CD14-positive monocyte (primary cell): ENCODE data around the gene TADA3. TPM values are rescaled to one million over a fixed set of nuclear protein-coding genes. Genes with fewer than 3 reads are reported as not detected.

Source experiments
- DNase-seq, 3 donors: peaks; one replicate each; pipeline ENCODE4 v3.0.0-alpha.2; 2011 to 2022
- H2AFZ ChIP-seq: 2 replicates; pipeline ENCODE4 v1.6.0; 2012; ENCODE audit warnings: mild to moderate bottlenecking, low read depth, low read length, inconsistent platforms; ENCODE audit not compliant: insufficient read depth, poor library complexity, severe bottlenecking
- H3K27ac ChIP-seq, 2 donors: 1 replicate in 1 of 2; 2 replicates in 1 of 2; pipeline ENCODE4 v1.5.1; 2012 to 2013; ENCODE audit warnings: low read length in 2 of 2, control low read depth in 1 of 2, inconsistent platforms in 1 of 2, low read depth in 1 of 2, mild to moderate bottlenecking in 1 of 2
- H3K27me3 ChIP-seq, 2 donors: one replicate each; pipeline versions ENCODE4 v1.6.0 to v1.6.1; 2011 to 2013; ENCODE audit warnings: low read length in 2 of 2; ENCODE audit not compliant: control insufficient read depth in 2 of 2, insufficient read depth in 2 of 2
- H3K36me3 ChIP-seq, 2 donors: replicated peaks in 1 of 2; 1 replicate in 1 of 2; 2 replicates in 1 of 2; pipeline versions ENCODE4 v1.5.1 to v1.6.1; 2012 to 2013; ENCODE audit warnings: low read length in 2 of 2, control low read depth in 1 of 2, inconsistent platforms in 1 of 2, mild to moderate bottlenecking in 1 of 2; ENCODE audit not compliant: insufficient read depth in 2 of 2, control insufficient read depth in 1 of 2
- H3K4me1 ChIP-seq, 2 donors: 1 replicate in 1 of 2; 2 replicates in 1 of 2; pipeline versions ENCODE4 v1.5.1 to v1.6.1; 2012 to 2013; ENCODE audit warnings: low read length in 2 of 2, control low read depth in 1 of 2, inconsistent platforms in 1 of 2, mild to moderate bottlenecking in 1 of 2, moderate library complexity in 1 of 2; ENCODE audit not compliant: insufficient read depth in 2 of 2, control insufficient read depth in 1 of 2
- H3K4me2 ChIP-seq: replicated peaks from 2 replicates; pipeline ENCODE3; 2012; ENCODE audit warnings: low read length, moderate library complexity, mild to moderate bottlenecking; ENCODE audit not compliant: poor library complexity, severe bottlenecking; ENCODE audit errors: extremely low read depth
- H3K4me3 ChIP-seq, 3 experiments: fragments of 200-600 bp in 1 of 3; sonication (generic) in 1 of 3; replicated peaks in 1 of 3; 1 replicate in 2 of 3; 2 replicates in 1 of 3; pipeline ENCODE4 v1.5.1; 2011 to 2013; ENCODE audit warnings: low read length in 3 of 3, mild to moderate bottlenecking in 3 of 3, control low read depth in 2 of 3, low read depth in 2 of 3, inconsistent platforms in 1 of 3, moderate library complexity in 1 of 3
- H3K79me2 ChIP-seq: 2 replicates; pipeline ENCODE4 v1.6.0; 2012; ENCODE audit warnings: mild to moderate bottlenecking, control low read depth, inconsistent platforms, low read length, moderate library complexity; ENCODE audit not compliant: insufficient read depth
- H3K9ac ChIP-seq: 2 replicates; pipeline ENCODE4 v1.6.0; 2017; ENCODE audit warnings: low read length, mild to moderate bottlenecking; ENCODE audit not compliant: insufficient read depth, poor library complexity, severe bottlenecking
- H3K9me3 ChIP-seq, 2 donors: replicated peaks in 1 of 2; 1 replicate in 1 of 2; 2 replicates in 1 of 2; pipeline versions ENCODE4 v1.5.1 to v1.6.1; 2012 to 2013; ENCODE audit warnings: low read length in 2 of 2, control low read depth in 1 of 2; ENCODE audit not compliant: control insufficient read depth in 1 of 2, insufficient read depth in 1 of 2
- H4K20me1 ChIP-seq: 2 replicates; pipeline ENCODE4 v1.6.0; 2012; ENCODE audit warnings: mild to moderate bottlenecking, low read length, control low read depth, moderate library complexity; ENCODE audit not compliant: insufficient read depth
- H3K27ac Mint-ChIP-seq, 7 donors: one replicate each; pipeline ENCODE4 v1.8.0; 2020; ENCODE audit warnings: mild to moderate bottlenecking in 7 of 7, mixed read lengths in 7 of 7, moderate library complexity in 6 of 7, inconsistent platforms in 2 of 7
- H3K27me3 Mint-ChIP-seq, 3 donors: one replicate each; pipeline ENCODE4 v1.8.0; 2021 to 2022; ENCODE audit warnings: low read depth in 3 of 3, mild to moderate bottlenecking in 3 of 3, mixed read lengths in 3 of 3, moderate library complexity in 3 of 3, inconsistent platforms in 1 of 3
- H3K36me3 Mint-ChIP-seq, 2 donors: one replicate each; pipeline ENCODE4 v1.8.0; 2020; ENCODE audit warnings: mixed read lengths in 2 of 2, inconsistent platforms in 1 of 2, mild to moderate bottlenecking in 1 of 2
- H3K4me1 Mint-ChIP-seq: one replicate; pipeline ENCODE4 v1.8.0; 2020; ENCODE audit warnings: mild to moderate bottlenecking, mixed read lengths
- H3K4me3 Mint-ChIP-seq, 2 donors: one replicate each; pipeline ENCODE4 v1.8.0; 2020; ENCODE audit warnings: mild to moderate bottlenecking in 2 of 2, mixed read lengths in 2 of 2, moderate library complexity in 1 of 2
- H3K9me3 Mint-ChIP-seq, 7 donors: one replicate each; pipeline ENCODE4 v1.8.0; 2020 to 2022; ENCODE audit warnings: mixed read lengths in 7 of 7, mild to moderate bottlenecking in 6 of 7, moderate library complexity in 6 of 7, inconsistent platforms in 2 of 7
- CTCF ChIP-seq: fragments of 200-600 bp; IDR thresholded peaks from one replicate; pipeline ENCODE4 v1.8.0; 2022; ENCODE audit warnings: antibody characterized with exemption, mild to moderate bottlenecking
- WGBS: methylation state at CpG from one replicate; pipeline ENCODE4 v1.1.5; 2013; ENCODE audit warnings: missing lambda C conversion rate; ENCODE audit not compliant: insufficient coverage; 5-methylcytosine and 5-hydroxymethylcytosine counted together
- intact Hi-C, 2 donors: fragments of 100-400 bp; cut with micrococcal nuclease; formaldehyde crosslinking; loops; one replicate each; pipeline versions ENCODE4 v1.15.0 to v1.15.1; 2023
- polyA plus RNA-seq, 3 donors: library from polyadenylated mRNA; depleted of rRNA in 1 of 3; unstranded in 2 of 3; stranded (reverse) in 1 of 3; fragments of 300-500 nt in 2 of 3; fragments of >200 nt in 1 of 3; fragmentation: Illumina TruSeq in 2 of 3; gene quantifications; 1 replicate in 2 of 3; 2 replicates in 1 of 3; pipeline ENCODE4 v1.2.3, GENCODE V29; 2012 to 2021

The TADA3 gene
- polyA plus RNA-seq, 3 donors, result 36.1 to 47.2 (median 46.9) TPM

GRCh38 chr3:9742560-9742959 is 49.7 kb downstream of the TADA3 start:
- peaks cover 100% of the 10 kb centered on the region in 2 donors for H3K36me3 ChIP-seq
- intact Hi-C loops, result no loop called here
- H3K9me3 ChIP-seq, result no peaks in the 10 kb centered on the region
- WGBS, result no CpG with 5 or more reads among the region's 1 CpG
- H3K4me1 ChIP-seq, result no peaks in the 10 kb centered on the region
- no peak for DNase-seq
- H3K27ac Mint-ChIP-seq, result no peak overlapping the region
- no peak overlapping the region for H3K4me3 ChIP-seq
- no peaks in the 10 kb centered on the region for H3K27me3 ChIP-seq
- H3K9me3 Mint-ChIP-seq, result no peaks in the 10 kb centered on the region
- H3K4me3 Mint-ChIP-seq, result no peak overlapping the region
- no peak overlapping the region for H2AFZ ChIP-seq
- TF ChIP-seq CTCF, result no peak
- H3K4me2 ChIP-seq, result no peak overlapping the region
- H3K9ac ChIP-seq, result no peak overlapping the region
- H3K27ac ChIP-seq, result no peak overlapping the region
- no peaks in the 10 kb centered on the region for H3K4me1 Mint-ChIP-seq
- H3K79me2 ChIP-seq, result peaks cover 24% of the 10 kb centered on the region
- H3K36me3 Mint-ChIP-seq, result peaks cover 97 to 100% of the 10 kb centered on the region in 2 donors
- H4K20me1 ChIP-seq, result peaks cover 48% of the 10 kb centered on the region
- H3K27me3 Mint-ChIP-seq, result no peaks in the 10 kb centered on the region

GRCh38 chr3:9739181-9739580 is 53.1 kb downstream of the TADA3 start:
- Histone ChIP-seq H3K4me1 (peaks cover 13 to 15% of the 10 kb centered on the region in 2 donors), H3K27me3 (no peaks in the 10 kb centered on the region), H3K4me2 (no peak overlapping the region), H3K9ac (no peak overlapping the region), H3K79me2 (peaks cover 57% of the 10 kb centered on the region), H3K36me3 (peaks cover 92 to 99% of the 10 kb centered on the region in 2 donors), H3K4me3 (no peak overlapping the region), H2AFZ (no peak overlapping the region), H3K9me3 (no peaks in the 10 kb centered on the region), H3K27ac (no peak overlapping the region), H4K20me1 (peaks cover 80% of the 10 kb centered on the region)
- no peak for TF ChIP-seq CTCF
- intact Hi-C loops, result no loop called here
- Mint-ChIP-seq H3K27ac (peak overlapping the region in 1 of 7 donors; percentile 27), H3K4me3 (no peak overlapping the region), H3K4me1 (peaks cover 15% of the 10 kb centered on the region), H3K9me3 (no peaks in the 10 kb centered on the region), H3K36me3 (peaks cover 85 to 98% of the 10 kb centered on the region in 2 donors), H3K27me3 (peaks cover 0 to 1% (median 0%) of the 10 kb centered on the region in 3 donors)
- 97% methylated on average over 15 of the region's 15 CpGs for WGBS
- DNase-seq, result no peak
